Ectodermal cell (in vitro differentiated cells): ENCODE data around the gene NOXO1.
"Not testable (repeated sequence)": the region's sequence is repeated elsewhere in the genome, so short reads cannot be mapped to it uniquely, and the experiment has no call there.

Source experiments
- H3K27ac ChIP-seq: 2 replicates; pipeline ENCODE4 v1.7.0; 2013; ENCODE audit warnings: mild to moderate bottlenecking, low read depth, low read length; ENCODE audit not compliant: insufficient read depth, poor library complexity, severe bottlenecking
- H3K27me3 ChIP-seq: 2 replicates; pipeline ENCODE4 v1.7.0; 2013; ENCODE audit warnings: mild to moderate bottlenecking, low read length; ENCODE audit not compliant: insufficient read depth, control insufficient read depth, poor library complexity, severe bottlenecking
- H3K36me3 ChIP-seq: one replicate; pipeline ENCODE4 v1.7.0; 2013; ENCODE audit warnings: low read length; ENCODE audit not compliant: control insufficient read depth, insufficient read depth
- H3K4me1 ChIP-seq: one replicate; pipeline ENCODE4 v1.7.0; 2013; ENCODE audit warnings: low read length; ENCODE audit not compliant: control insufficient read depth, insufficient read depth
- H3K4me3 ChIP-seq: 2 replicates; pipeline ENCODE4 v1.7.0; 2013; ENCODE audit warnings: low read depth, low read length, control low read depth; ENCODE audit not compliant: insufficient read depth
- H3K9me3 ChIP-seq: 2 replicates; pipeline ENCODE4 v1.7.0; 2013; ENCODE audit warnings: mild to moderate bottlenecking, low read length, moderate library complexity; ENCODE audit not compliant: control insufficient read depth
- WGBS, 2 experiments: methylation state at CpG; one replicate each; pipeline ENCODE4 v1.1.7; 2013; ENCODE audit warnings: missing lambda C conversion rate in 2 of 2; 5-methylcytosine and 5-hydroxymethylcytosine counted together

NOXO1 gene

GRCh38 chr16:1968146-1968953 is 12.9 kb downstream of the NOXO1 start:
- H3K27me3 ChIP-seq, result no peaks in the 10 kb centered on the region
- WGBS, 2 experiments, result 91 to 94% methylated on average over 41 of the region's 41 CpGs
- no peak overlapping the region for H3K4me3 ChIP-seq
- H3K27ac ChIP-seq, result no peak overlapping the region
- H3K9me3 ChIP-seq, result no peaks in the 10 kb centered on the region
- peaks cover 14% of the 10 kb centered on the region for H3K4me1 ChIP-seq
- no peaks in the 10 kb centered on the region for H3K36me3 ChIP-seq

DNA sequence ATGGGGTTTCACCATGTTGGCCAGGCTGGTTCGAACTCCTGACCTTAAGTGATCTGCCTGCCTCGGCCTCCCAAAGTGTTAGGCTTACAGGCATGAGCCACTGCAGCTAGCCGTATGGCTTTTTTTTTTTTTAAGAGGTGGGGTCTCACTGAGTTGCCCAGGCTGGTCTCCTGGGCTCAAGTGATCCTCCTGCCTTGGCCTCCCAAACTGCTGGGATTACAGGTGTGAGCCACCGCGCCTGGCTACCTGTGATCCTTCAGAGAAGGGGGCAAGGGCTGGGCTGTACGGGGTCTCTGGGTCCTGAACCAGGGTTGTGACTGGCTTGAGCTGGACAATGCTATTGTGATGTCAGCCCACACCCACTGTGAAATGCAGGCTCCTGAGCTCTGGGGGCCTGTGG is 14.8 kb downstream of the NOXO1 start, which contains the start of gene RNF151:
Gene RNF151, plus strand, starts transcription at position 397 of the 400 bp plus-strand sequence. CDS start 26 bp downstream, outside the sequence.
- Histone ChIP-seq H3K9me3 (no peaks in the 10 kb centered on the region), H3K36me3 (peaks cover 5% of the 10 kb centered on the region), H3K27me3 (no peaks in the 10 kb centered on the region), H3K4me1 (peaks cover 16% of the 10 kb centered on the region), H3K27ac (no peak within 1 kb of the TSS), H3K4me3 (peak within 1 kb of the TSS; percentile 90)
- 93 to 94% methylated on average over 6 of the region's 6 CpGs for WGBS, 2 experiments

- H3K27ac ChIP-seq, result peak overlapping the region; percentile 77
- peaks cover 24% of the 10 kb centered on the region for H3K4me1 ChIP-seq
- H3K4me3 ChIP-seq, result peak overlapping the region; percentile 90
- H3K36me3 ChIP-seq, result peaks cover 5% of the 10 kb centered on the region
- H3K27me3 ChIP-seq, result no peaks in the 10 kb centered on the region
- no peaks in the 10 kb centered on the region for H3K9me3 ChIP-seq
- WGBS, 2 experiments, result 26 to 27% methylated on average over 24 of the region's 24 CpGs
Observed at GRCh38 chr16:1965396-1966001, 15.8 kb downstream of the NOXO1 start.

DNA sequence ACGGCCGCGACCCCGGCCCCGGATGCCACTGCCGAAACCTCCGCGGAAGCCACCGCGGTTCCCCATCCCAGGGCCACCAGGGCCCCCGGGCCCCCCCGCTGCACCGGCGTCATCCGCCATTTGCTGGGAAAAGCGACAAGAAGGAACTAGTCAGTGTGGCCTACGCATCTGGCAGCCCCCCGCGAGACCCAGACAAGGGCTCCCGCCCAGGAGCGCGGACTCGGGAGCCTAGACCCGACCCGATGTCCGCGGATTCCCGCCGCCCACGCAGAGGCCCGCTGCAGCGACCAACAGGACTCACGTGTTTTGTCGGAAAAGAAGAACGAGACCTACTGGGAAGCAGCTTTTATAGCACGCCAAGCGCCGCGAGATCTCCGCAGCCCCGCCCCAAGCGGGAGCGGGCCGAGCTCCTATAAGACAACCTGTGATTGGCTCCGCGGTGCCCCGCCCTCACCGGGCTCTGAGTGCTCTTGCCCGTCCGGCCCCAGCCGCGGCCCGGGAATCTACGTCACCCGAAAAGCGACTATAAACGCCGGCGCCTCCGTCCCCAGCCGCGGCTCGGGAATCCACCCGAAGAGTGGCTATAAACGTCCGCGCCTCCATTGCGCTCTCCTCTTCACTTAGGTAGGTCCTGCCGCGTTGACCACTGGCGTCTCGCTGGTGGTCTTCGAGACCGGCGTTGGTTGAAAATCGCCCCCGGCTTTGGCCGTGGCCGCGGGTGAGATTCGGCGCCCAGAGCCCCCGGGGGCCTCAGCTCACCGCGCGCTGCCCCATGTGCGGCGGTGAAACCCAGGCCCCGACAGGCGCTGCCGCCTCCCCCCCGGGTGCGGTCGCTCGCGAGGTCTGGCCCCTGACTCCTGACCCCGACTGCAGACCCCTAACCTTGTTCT is 16.5 kb downstream of the NOXO1 start, which contains the start of gene RPS2:
Gene RPS2, minus strand, starts transcription at position 321 of the 890 bp plus-strand sequence. Its CDS starts 201 bp downstream, at position 120.
- Histone ChIP-seq H3K27ac (peak within 1 kb of the TSS; percentile 91), H3K9me3 (no peaks in the 10 kb centered on the region), H3K27me3 (no peaks in the 10 kb centered on the region), H3K4me3 (peak within 1 kb of the TSS; percentile 90), H3K4me1 (peaks cover 25% of the 10 kb centered on the region), H3K36me3 (peaks cover 5% of the 10 kb centered on the region)
- WGBS, 2 experiments, result 0% methylated on average over 97 of the region's 97 CpGs

DNA sequence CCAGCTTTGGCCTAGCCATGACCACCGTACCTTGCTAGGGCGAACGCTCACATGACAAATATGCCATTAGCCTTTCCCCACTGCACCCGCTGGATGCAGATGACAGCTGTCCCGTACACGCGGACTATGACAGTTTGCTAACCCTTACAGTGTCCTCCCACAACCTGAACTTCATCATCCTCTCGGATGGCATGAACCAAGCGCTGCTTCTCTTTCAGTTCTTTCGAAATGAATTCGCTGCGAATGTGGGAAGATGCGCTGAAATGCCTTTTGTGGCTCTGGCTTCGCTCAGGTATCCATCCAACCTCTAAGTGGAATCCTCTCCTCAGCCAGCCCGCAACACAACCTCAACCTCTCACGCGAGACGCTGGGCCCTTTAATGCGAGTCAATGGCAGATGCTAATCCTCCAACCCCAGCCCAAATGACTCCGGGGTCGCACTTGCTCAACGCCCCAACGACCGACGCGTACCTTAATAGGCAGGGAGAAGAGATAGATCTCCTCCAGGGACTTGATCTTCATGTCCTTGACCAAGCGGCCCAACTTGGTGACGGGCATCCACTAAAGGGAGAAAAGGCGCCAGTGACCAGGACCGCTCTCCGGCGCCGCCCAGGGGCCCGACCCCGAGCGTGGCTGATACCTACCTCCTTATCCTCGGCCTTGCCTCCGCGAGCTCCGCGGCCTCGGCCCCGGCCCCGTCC is 17.3 kb downstream of the NOXO1 start:
- Histone ChIP-seq H3K27me3 (peaks cover 1% of the 10 kb centered on the region), H3K27ac (peak overlapping the region; percentile 91), H3K4me3 (peak overlapping the region; percentile 90), H3K36me3 (peaks cover 5% of the 10 kb centered on the region), H3K9me3 (no peaks in the 10 kb centered on the region), H3K4me1 (peaks cover 25% of the 10 kb centered on the region)
- 2 to 3% methylated on average over 44 of the region's 44 CpGs for WGBS, 2 experiments

GRCh38 chr16:1962161-1963153 is 18.8 kb downstream of the NOXO1 start:
- peaks cover 25% of the 10 kb centered on the region for H3K4me1 ChIP-seq
- not testable (repeated sequence) for H3K9me3 ChIP-seq, H3K4me3 ChIP-seq, H3K36me3 ChIP-seq, H3K27me3 ChIP-seq
- peak overlapping the region; percentile 60 for H3K27ac ChIP-seq
- WGBS, 2 experiments, result 90 to 91% methylated on average over 37 of the region's 37 CpGs

- Histone ChIP-seq H3K9me3 (no peaks in the 10 kb centered on the region), H3K4me1 (peaks cover 25% of the 10 kb centered on the region), H3K27ac (no peak overlapping the region), H3K36me3 (peaks cover 5% of the 10 kb centered on the region), H3K27me3 (peaks cover 4% of the 10 kb centered on the region), H3K4me3 (no peak overlapping the region)
- 69 to 70% methylated on average over 6 of the region's 6 CpGs for WGBS, 2 experiments
Observed at GRCh38 chr16:1961651-1962067, 19.6 kb downstream of the NOXO1 start.

- Histone ChIP-seq H3K27ac (peak overlapping the region; percentile 27), H3K9me3 (no peaks in the 10 kb centered on the region), H3K27me3 (peaks cover 4% of the 10 kb centered on the region), H3K4me3 (peak overlapping the region; percentile 93), H3K36me3 (peaks cover 5% of the 10 kb centered on the region), H3K4me1 (peaks cover 25% of the 10 kb centered on the region)
- WGBS, 2 experiments, result 59 to 61% methylated on average over 20 of the region's 20 CpGs
Observed at GRCh38 chr16:1960665-1961630, 20.3 kb downstream of the NOXO1 start.
